HG03175 (cell line): Measurements from ENCODE around the gene KCNIP1.

Experiments
- ATAC-seq: cut with Tn5 transposase; IDR thresholded peaks from one replicate; pipeline ENCODE4 v1.9.1; 2021; ENCODE audit warnings: mild to moderate bottlenecking, moderate library complexity; ENCODE audit not compliant: unreplicated experiment

The KCNIP1 gene

DNA sequence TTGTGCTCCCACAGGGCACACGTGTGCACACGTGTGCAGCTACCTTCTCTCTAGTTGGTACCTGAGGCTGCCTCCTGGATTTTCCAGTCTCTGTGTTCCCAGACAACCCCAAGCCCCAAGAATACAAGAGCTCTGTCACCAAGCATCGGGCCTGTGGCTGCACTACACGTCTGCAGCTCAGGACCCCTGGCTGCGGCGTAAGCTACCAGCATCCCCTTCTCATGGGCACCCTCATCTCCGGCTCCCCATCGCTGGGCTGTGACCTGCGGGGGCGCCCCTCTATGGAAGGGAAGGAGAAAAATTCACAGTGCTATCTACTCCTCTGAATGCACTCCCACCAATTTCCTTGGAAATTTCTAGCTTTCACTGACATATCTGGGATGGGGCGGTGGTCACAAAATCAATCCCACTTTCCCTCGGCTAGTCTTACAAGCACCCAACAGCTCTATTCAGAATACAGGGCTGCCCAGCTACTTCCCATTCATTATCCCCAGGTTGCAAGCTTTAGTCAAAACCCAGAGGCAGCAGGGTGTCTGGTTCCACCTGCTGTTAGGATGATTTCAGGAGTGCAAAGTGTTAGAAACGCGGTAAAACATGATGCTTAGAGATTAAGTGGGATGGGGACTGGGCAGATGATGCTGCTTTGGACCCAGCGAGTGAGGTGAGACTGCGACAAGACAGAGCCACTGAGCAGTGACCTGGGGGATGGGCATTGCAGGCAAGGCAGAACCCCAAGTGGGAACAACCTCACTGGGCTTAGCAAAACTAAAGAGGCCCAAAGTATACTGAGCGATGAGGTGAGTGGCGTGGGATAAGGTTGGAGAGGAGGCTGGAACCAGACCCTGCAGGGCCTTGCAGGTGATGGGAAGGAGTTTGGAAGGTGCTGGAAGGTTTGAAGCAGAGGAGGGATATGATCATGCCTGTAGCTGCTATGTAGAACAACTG lies 121.7 kb downstream of the KCNIP1 start:
- no peak for ATAC-seq

DNA sequence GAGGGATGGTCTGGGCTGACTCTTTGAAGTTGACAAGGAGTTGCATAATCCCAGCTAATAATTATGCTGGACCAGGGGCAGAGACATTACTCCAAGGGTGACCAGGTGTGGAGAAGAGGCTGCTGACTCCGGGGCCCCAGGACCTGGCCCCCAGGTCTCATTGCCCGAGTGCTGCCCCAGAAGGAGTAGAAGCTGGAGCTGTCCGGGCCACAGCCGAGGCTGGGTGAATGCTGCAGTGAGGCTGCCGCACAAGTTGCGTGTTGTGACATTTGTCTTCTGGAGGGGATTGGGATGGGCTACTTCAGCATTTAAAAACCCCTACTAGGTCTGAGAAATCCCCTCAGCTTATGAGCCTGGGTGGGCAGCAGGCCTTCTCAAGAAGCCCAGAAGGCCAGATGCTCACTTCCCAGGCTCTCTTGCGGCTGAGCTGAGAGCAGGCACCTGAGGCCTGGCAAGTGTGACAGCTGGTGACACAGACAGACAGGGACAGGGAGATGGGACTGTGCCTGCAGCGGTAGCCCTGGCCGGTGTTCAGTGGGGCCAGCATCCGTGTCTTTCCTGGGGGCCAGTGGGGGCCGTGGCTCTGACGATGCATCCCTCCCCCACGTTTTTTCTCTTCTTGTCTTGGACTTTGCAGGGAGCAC lies 122.8 kb downstream of the KCNIP1 start:
- no peak for ATAC-seq

DNA sequence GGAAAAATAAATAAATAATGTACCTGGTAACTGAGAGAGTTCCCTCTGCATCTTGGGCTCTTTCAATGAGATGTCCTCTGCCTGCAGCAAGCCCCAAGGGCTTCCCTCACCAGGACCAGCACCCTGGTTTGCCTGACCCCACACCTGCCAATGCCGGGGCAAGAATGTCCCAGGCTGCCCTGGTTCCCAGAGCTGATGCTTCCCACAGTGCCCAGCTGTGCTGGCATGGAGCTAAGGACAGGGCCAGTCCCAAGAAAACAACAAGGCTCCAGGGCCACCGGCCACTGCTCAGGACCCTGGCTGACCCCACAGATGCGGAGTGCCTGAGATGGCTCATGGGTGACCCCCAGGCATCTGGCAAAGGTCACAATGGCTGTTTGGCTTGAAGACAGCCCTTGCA lies 123.5 kb downstream of the KCNIP1 start:
- ATAC-seq = no peak

- no peak for ATAC-seq
These were observed 124.2 kb downstream of the KCNIP1 start for GRCh38 chr5:170628028-170628427.

DNA sequence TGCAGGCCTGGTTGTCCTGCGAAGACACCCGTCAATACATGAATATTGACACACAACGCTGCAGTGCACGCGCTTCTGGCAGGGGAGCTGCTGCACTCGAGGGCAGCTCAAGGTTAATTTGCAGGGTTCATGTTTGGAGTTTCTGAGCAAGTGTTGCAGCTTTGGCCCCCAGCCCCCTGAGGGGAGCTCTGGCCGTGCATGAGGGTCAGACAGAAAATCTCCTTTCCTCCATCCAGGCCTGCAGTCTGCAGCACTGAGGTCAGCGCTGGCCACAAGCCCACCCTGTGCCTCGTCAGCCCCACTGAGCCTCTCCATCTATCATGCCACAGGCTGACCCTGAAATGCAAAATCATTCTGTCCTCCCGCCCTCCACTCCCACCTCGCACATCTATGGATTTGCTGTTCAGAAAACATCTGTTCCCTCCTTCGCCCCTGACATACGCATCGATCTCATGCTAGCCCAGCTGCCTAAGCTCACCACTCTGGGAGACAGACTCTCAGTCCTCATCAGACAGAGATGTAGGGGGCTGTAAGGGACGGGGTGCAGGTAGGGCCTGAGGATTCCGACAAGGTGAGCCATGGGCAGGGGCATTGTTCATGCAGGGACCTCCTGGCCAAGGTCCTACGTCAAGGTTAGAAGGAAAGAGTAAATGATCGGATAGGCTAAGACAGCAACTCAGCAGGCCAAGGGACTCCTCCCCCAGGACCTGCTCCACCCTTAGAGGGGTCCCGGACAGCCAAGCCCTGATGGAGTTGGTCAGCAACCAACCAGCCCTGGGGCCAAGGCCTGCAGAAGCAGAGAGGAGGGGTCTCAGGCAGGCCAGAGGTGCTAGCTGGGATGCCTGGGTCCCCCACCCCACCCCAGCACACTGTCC lies 125.1 kb downstream of the KCNIP1 start:
- ATAC-seq = no peak

DNA sequence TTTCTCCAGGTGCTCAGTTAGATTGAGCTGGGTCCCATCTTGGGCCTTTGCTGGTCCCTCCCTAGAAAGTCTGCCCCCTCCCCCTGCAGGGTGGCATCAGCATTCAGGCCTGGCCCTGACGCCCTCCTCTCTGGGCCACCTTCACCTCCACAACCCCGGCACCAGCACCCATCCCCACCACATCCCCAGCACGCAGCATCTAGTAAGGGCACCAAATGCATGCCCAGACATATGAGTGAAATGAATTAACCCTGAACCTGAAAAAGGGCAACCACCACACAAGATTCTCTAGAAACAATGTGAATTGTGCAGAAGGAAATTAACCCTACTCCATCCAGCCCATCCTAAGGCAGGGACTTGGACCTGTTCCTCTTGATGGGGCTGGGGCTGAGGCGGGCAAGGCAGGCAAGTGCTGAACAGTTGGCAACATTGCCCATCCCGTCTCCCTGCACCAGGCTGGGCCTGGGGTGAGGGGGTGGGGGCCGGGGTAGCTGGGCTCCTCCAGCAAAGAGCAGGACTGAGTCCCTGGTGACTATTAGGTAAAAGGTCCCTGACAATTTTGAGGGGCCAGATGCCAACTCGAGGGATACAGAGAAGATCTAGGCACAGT lies 125.9 kb downstream of the KCNIP1 start:
- ATAC-seq = no peak

- no peak for ATAC-seq
These were observed 126.4 kb downstream of the KCNIP1 start for GRCh38 chr5:170630226-170630625.

GRCh38 chr5:170630711-170631141 lies 126.9 kb downstream of the KCNIP1 start:
- no peak for ATAC-seq

- ATAC-seq = no peak
These were observed 127.8 kb downstream of the KCNIP1 start for GRCh38 chr5:170631466-170632195.

DNA sequence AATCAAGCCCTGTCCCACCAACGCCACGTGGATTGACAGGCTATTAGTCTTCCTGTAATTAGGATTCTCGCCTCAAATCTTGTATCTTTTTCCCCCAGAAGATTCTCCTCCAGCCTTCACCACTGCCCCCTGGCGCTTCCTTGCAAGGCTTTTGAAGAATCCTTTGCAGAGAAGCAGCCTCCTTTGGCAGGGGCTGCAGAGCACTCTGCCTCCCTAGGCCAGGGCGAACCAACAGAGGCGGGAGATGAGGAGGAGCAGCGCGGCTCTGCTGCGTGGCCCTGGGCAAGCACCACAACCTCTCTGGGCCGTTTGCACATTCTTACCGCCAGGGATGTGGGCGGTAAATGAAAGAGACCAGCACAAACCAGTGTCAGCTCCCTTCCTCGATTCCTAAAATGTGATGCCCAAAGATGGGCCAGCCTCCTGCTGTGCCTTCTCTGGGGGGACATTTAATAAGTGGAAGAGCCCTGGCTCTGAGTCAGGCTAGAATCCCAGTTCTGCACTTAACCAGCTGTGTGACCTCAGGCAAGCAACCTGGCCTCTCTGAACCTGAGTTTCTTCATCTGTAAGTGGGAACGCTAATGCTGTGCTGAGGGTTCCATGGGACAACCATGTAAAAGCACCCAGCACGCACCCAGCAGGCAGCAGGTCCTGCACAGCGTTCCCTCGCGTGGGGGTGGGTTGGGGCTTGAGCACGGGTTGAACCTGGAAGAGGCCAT lies 128.6 kb downstream of the KCNIP1 start:
- no peak for ATAC-seq

- ATAC-seq = peak; percentile 59
These were observed 129.1 kb downstream of the KCNIP1 start for GRCh38 chr5:170632985-170633234.

DNA sequence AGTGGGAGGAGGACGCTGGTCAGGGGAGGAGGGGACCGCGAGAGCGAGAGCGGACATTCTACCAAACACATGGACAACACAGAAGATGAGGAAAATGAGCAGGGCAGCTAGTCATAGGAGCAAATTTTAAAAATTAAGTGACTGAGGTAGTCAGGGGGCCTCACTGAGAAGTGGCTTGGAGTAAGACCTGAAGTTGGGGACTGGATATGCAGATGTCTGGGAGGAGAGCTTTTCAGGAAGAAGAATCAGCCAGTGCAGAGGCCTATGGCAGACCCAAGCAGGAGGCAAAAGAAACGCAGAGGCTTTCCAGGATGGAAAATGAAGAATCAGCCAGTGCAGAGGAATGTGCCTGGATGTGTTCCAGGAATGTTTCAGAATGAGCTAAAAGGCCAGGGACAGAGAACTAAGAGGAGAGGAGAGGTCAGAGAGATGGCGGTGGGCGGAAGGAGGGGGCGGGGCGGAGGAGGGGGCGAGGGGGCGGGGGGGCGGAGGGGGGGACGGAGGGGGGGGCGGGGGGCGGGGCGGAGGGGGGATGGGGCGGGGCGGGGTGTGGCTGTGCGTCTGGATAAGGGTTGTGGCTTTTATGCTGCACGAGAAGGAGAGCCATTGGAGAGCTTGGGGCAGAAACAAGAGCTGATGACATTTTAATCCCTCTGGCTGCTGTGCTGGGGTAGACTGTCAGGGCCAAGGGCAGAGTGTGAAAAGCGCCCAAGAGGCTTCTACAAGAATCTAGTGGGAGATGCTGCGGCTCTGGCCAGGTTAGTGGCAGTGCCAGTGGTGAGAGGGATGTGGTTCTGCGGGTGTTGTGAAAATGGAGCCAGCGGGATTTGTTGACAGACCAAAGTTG lies 129.6 kb downstream of the KCNIP1 start:
- peak; percentile 6 for ATAC-seq

DNA sequence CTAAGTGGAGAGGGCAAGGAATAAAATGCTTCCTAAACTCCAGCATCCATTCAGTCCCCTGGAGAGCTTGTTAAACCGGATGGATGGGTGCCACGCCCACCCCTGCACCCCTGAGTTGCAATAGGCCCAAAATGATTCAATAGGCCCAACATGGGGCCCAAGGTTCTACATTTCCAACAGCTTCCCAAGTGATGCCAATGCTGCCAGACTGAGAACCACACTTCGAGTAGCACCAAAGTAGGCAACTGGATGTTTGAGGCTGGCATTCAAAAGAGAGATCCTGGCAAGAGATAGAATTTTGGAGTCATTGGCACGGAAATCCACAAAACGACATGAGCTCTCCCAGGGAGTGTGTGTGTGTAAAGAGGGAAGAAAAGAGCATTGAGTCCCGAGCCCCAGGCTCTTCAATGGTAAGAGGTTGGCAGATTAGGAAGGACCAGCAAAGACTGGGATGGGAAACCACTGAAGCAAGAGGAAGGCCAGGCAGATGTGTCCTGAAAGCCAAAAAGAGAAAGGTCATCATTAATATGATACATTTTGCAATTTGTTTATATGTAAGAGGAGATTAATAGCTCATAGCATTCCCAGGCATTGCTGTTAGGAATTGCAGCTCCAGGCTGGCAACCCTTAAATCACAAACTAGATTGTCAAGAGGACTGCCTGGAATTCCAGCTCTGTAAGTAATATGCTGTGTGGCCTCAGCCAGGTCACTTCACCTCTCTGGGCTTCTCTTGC lies 130.6 kb downstream of the KCNIP1 start:
- ATAC-seq = no peak

DNA sequence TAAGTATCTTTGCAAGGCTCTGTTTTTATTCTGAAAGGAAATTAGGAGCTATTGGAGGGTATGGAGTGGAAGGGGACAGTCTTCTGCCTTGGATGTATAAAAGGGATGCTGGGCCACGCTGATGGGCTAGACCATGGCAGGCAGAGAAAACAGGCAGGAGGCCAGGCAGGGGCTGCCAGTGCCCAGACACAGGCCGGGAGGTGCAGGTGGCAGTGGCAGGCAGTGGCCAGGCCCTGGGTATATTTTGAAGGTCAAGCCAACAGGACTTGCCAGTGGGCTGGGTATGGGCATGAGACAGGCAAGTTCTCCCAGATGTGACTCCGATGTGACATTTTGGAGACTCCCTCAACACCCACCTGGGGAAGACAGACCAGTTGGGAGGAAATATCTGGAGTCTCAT lies 131.9 kb downstream of the KCNIP1 start:
- ATAC-seq = no peak

GRCh38 chr5:170636206-170636605 lies 132.4 kb downstream of the KCNIP1 start:
- ATAC-seq = no peak

DNA sequence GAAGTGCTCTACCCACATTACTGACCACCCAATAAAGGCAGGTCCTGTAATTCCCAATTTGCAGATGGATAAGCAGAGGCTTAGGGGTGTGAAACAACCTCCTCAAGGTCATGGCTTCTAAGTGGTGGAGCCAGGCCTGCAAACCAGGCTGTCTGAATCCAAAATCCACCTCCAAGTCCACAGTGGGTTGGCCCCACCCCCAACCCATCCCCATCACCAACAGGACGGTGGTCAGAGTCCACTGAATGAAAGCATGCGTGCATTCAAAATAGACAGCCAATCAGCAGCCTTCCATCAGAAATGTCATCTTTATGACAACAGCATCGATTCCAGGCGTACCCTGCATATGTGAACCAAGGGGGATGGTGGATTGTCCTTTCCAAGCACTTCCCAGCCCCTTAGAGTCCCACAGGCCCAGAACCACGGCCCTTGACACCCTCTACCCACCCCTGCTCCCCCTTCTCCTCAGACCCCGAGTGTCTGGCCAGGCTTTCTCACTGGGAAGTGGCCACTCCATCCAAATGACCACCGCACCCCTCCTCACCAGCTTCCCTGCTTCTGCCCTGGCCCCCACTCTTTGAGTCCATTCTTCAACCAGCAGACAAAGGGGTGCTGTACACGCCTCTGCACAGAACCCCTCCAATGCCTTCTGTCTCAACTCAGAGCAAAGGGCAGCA lies 133.1 kb downstream of the KCNIP1 start:
- ATAC-seq = no peak

- no peak for ATAC-seq
These were observed 134.2 kb downstream of the KCNIP1 start for GRCh38 chr5:170638051-170638450.
